HG02678 (cell line): ENCODE results near the gene LMF1.

Experiments used
- ATAC-seq: cut with Tn5 transposase; IDR thresholded peaks from one replicate; pipeline ENCODE4 v1.9.1; 2021; ENCODE audit warnings: mild to moderate bottlenecking, moderate library complexity; ENCODE audit not compliant: unreplicated experiment

LMF1 gene

GRCh38 chr16:1003391-1004347 lies 32.9 kb upstream of the LMF1 start:
- ATAC-seq, result no peak

GRCh38 chr16:1002399-1003166 lies 31.8 kb upstream of the LMF1 start:
- ATAC-seq, result no peak

GRCh38 chr16:1001096-1001495 lies 30.3 kb upstream of the LMF1 start:
- no peak for ATAC-seq

- ATAC-seq, result no peak
These were observed 29.8 kb upstream of the LMF1 start for GRCh38 chr16:1000608-1001007.

- ATAC-seq, result no peak
These were observed 28.9 kb upstream of the LMF1 start for GRCh38 chr16:999677-1000076.

GRCh38 chr16:998615-999014 lies 27.8 kb upstream of the LMF1 start:
- ATAC-seq, result no peak

GRCh38 chr16:998211-998610 lies 27.4 kb upstream of the LMF1 start:
- ATAC-seq, result no peak

GRCh38 chr16:997440-998051 lies 26.8 kb upstream of the LMF1 start:
- ATAC-seq, result no peak

GRCh38 chr16:996681-997080 lies 25.9 kb upstream of the LMF1 start:
- no peak for ATAC-seq

GRCh38 chr16:995783-996182 lies 25.0 kb upstream of the LMF1 start:
- no peak for ATAC-seq

GRCh38 chr16:995087-995486 lies 24.3 kb upstream of the LMF1 start:
- no peak for ATAC-seq

GRCh38 chr16:993731-994130 lies 22.9 kb upstream of the LMF1 start:
- no peak for ATAC-seq

- no peak for ATAC-seq
These were observed 21.0 kb upstream of the LMF1 start for GRCh38 chr16:991773-992172.

- ATAC-seq, result no peak
These were observed 20.6 kb upstream of the LMF1 start for GRCh38 chr16:991345-991744.

- no peak for ATAC-seq
These were observed 19.9 kb upstream of the LMF1 start for GRCh38 chr16:990516-991291.

- ATAC-seq, result no peak
These were observed 18.6 kb upstream of the LMF1 start for GRCh38 chr16:989354-989814.

- ATAC-seq, result no peak
These were observed 17.9 kb upstream of the LMF1 start for GRCh38 chr16:988471-989353.

GRCh38 chr16:987906-988305 lies 17.1 kb upstream of the LMF1 start:
- no peak for ATAC-seq

- no peak for ATAC-seq
These were observed 16.3 kb upstream of the LMF1 start for GRCh38 chr16:986925-987582.
